ENCODE data around the gene SARDH. TPM values are rescaled to one million over a fixed set of nuclear protein-coding genes. Genes with fewer than 3 reads are reported as not detected.

The SARDH gene
- total RNA-seq, 1 donor from 2014 or later = 12.9 TPM

GRCh38 chr9:133690081-133690561 is 48.0 kb downstream of the SARDH start:
- no peaks in the 10 kb centered on the region for H3K36me3 Mint-ChIP-seq
- peaks cover 57% of the 10 kb centered on the region for H3K4me1 Mint-ChIP-seq
- DNase-seq (ENCODE audit: low spot score in 2 of 2, unreplicated experiment in 2 of 2) = peak in 1 of 2 experiments; percentile 62
- H3K27me3 Mint-ChIP-seq (ENCODE audit: low read depth) = no peaks in the 10 kb centered on the region
- H3K27ac Mint-ChIP-seq = peak overlapping the region; percentile 91
- no peak overlapping the region for H3K4me3 Mint-ChIP-seq
- no peaks in the 10 kb centered on the region for H3K9me3 Mint-ChIP-seq
- TF ChIP-seq, protein P1, sequence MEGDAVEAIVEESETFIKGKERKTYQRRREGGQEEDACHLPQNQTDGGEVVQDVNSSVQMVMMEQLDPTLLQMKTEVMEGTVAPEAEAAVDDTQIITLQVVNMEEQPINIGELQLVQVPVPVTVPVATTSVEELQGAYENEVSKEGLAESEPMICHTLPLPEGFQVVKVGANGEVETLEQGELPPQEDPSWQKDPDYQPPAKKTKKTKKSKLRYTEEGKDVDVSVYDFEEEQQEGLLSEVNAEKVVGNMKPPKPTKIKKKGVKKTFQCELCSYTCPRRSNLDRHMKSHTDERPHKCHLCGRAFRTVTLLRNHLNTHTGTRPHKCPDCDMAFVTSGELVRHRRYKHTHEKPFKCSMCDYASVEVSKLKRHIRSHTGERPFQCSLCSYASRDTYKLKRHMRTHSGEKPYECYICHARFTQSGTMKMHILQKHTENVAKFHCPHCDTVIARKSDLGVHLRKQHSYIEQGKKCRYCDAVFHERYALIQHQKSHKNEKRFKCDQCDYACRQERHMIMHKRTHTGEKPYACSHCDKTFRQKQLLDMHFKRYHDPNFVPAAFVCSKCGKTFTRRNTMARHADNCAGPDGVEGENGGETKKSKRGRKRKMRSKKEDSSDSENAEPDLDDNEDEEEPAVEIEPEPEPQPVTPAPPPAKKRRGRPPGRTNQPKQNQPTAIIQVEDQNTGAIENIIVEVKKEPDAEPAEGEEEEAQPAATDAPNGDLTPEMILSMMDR (IDR thresholded peaks at IDR 0.05; ENCODE audit: unreplicated experiment) = no peak

DNA sequence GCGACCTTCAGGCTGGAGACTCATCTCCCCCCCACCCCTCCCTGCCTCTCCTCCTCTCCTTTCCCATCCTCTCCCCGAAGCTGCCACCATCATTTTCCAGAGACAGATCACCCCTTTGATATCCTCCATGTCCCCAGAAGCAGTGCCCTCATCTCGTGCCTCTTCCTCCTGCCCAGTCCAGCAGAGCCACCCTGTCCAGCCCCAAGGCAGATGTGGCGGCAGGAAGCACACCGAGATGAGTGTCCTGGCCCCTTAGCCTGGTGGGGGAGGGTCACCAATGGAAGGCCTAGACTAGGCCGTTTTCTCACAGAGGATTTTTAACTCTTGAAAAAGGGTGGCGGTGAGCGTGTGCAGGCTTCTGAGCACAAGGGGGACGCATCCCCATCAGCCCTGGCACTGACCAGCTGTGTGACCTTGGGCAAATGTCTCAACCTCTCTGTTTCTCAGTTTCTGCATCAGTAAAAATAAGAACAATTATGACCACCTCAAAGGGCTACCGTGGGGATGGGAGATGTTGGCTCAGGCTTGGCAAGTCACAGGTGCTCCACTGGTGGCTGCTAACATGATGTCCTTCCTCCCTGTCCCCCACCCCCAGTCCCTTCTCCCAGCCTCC is 48.9 kb downstream of the SARDH start:
- Mint-ChIP-seq H3K4me1 (peaks cover 57% of the 10 kb centered on the region), H3K4me3 (no peak overlapping the region), H3K9me3 (no peaks in the 10 kb centered on the region), H3K27ac (peak overlapping the region; percentile 91), H3K36me3 (no peaks in the 10 kb centered on the region), H3K27me3 (ENCODE audit: low read depth) (no peaks in the 10 kb centered on the region)
- TF ChIP-seq, protein P1 (IDR thresholded peaks at IDR 0.05; ENCODE audit: unreplicated experiment) = no peak
- DNase-seq (ENCODE audit: low spot score in 2 of 2, unreplicated experiment in 2 of 2) = no peak

- TF ChIP-seq, protein P1 (IDR thresholded peaks at IDR 0.05; ENCODE audit: unreplicated experiment) = no peak
- H3K4me3 Mint-ChIP-seq = no peak overlapping the region
- H3K9me3 Mint-ChIP-seq = no peaks in the 10 kb centered on the region
- H3K36me3 Mint-ChIP-seq = no peaks in the 10 kb centered on the region
- no peak for DNase-seq (ENCODE audit: low spot score in 2 of 2, unreplicated experiment in 2 of 2)
- no peaks in the 10 kb centered on the region for H3K27me3 Mint-ChIP-seq (ENCODE audit: low read depth)
- no peak overlapping the region for H3K27ac Mint-ChIP-seq
- H3K4me1 Mint-ChIP-seq = peaks cover 64% of the 10 kb centered on the region
Measured at GRCh38 chr9:133687856-133688761, 50.0 kb downstream of the SARDH start.

GRCh38 chr9:133686642-133687575 is 51.2 kb downstream of the SARDH start:
- Mint-ChIP-seq H3K4me1 (peaks cover 55% of the 10 kb centered on the region), H3K4me3 (no peak overlapping the region), H3K27me3 (ENCODE audit: low read depth) (no peaks in the 10 kb centered on the region), H3K27ac (no peak overlapping the region), H3K9me3 (no peaks in the 10 kb centered on the region), H3K36me3 (no peaks in the 10 kb centered on the region)
- TF ChIP-seq, protein P1 (IDR thresholded peaks at IDR 0.05; ENCODE audit: unreplicated experiment) = no peak
- no peak for DNase-seq (ENCODE audit: low spot score in 2 of 2, unreplicated experiment in 2 of 2)

Measured in mesothelial cell of epicardium (in vitro differentiated cells).